Upper lobe of left lung (tissue), 4 donors: Measurements from ENCODE around the gene USP10.

ENCODE experiments used
- CTCF ChIP-seq, 6 experiments: fragments of 450-650 bp in 4 of 6; fragments of 200-600 bp in 2 of 6; sonication (generic) in 2 of 6; IDR thresholded peaks; one replicate each; pipeline ENCODE4 v1.5.1; 2016 to 2019; ENCODE audit warnings: antibody characterized with exemption in 6 of 6
- POLR2A ChIP-seq, 4 donors: fragments of 450-650 bp; IDR thresholded peaks; one replicate each; pipeline ENCODE4 v1.5.1; 2016 to 2017; ENCODE audit warnings: antibody characterized with exemption in 4 of 4, mild to moderate bottlenecking in 2 of 4
- POLR2AphosphoS5 ChIP-seq, 2 donors: sonication (generic); formaldehyde crosslinking; IDR thresholded peaks; one replicate each; pipeline ENCODE4 v1.5.1; 2017; ENCODE audit warnings: antibody characterized with exemption in 2 of 2

- TF ChIP-seq CTCF (IDR thresholded peaks at IDR 0.05) (no peak), POLR2A (IDR thresholded peaks at IDR 0.05) (no peak), POLR2AphosphoS5 (IDR thresholded peaks at IDR 0.05) (no peak)
Observed at GRCh38 chr16:84652566-84652965, 47.2 kb upstream of the USP10 start.
